GM19452 (cell line): Measurements from ENCODE around the gene BLOC1S3.

Experiments
- ATAC-seq: cut with Tn5 transposase; IDR thresholded peaks from one replicate; pipeline ENCODE4 v1.9.1; 2021; ENCODE audit not compliant: unreplicated experiment

BLOC1S3 gene

GRCh38 chr19:45161738-45162607 lies 16.6 kb upstream of the BLOC1S3 start:
- no peak for ATAC-seq

GRCh38 chr19:45162608-45163143 lies 15.9 kb upstream of the BLOC1S3 start:
- no peak for ATAC-seq

- ATAC-seq: no peak
Observed at GRCh38 chr19:45163156-45163555, 15.4 kb upstream of the BLOC1S3 start.

- no peak for ATAC-seq
Observed at GRCh38 chr19:45163751-45164460, 14.7 kb upstream of the BLOC1S3 start.

- ATAC-seq: peak; percentile 84
Observed at GRCh38 chr19:45164577-45165335, 13.8 kb upstream of the BLOC1S3 start.

- no peak for ATAC-seq
Observed at GRCh38 chr19:45166723-45167252, 11.8 kb upstream of the BLOC1S3 start.

GRCh38 chr19:45168767-45169351 lies 9.7 kb upstream of the BLOC1S3 start:
- no peak for ATAC-seq

- ATAC-seq: no peak
Observed at GRCh38 chr19:45169602-45170001, 9.0 kb upstream of the BLOC1S3 start.

- ATAC-seq: no peak
Observed at GRCh38 chr19:45170146-45171106, 8.2 kb upstream of the BLOC1S3 start.

GRCh38 chr19:45171211-45171623 lies 7.4 kb upstream of the BLOC1S3 start:
- no peak for ATAC-seq

- no peak for ATAC-seq
Observed at GRCh38 chr19:45172173-45172572, 6.4 kb upstream of the BLOC1S3 start.

GRCh38 chr19:45172611-45173208 lies 5.9 kb upstream of the BLOC1S3 start:
- no peak for ATAC-seq

- ATAC-seq: no peak
Observed at GRCh38 chr19:45173816-45174215, 4.8 kb upstream of the BLOC1S3 start.

GRCh38 chr19:45175515-45176345 lies 2.9 kb upstream of the BLOC1S3 start:
- no peak for ATAC-seq

- no peak for ATAC-seq
Observed at GRCh38 chr19:45177817-45178261, 745 bp upstream of the BLOC1S3 start, which contains the start of gene TRAPPC6A. TRAPPC6A (minus strand) TSS chr19:45178237; CDS start chr19:45178218, 19 bp downstream.

GRCh38 chr19:45179072-45179891 lies 698 bp downstream of the BLOC1S3 start:
- ATAC-seq: no peak

- no peak for ATAC-seq
Observed at GRCh38 chr19:45179892-45180370, 1.3 kb downstream of the BLOC1S3 start.
